C4-2B (cell line): ENCODE measurements around the gene HSFY1.
"Not testable (repeated sequence)": the region's sequence is repeated elsewhere in the genome, so short reads cannot be mapped to it uniquely, and the experiment has no call there.

ENCODE experiments used
- H3K27ac ChIP-seq: fragments of 450-650 bp; 2 replicates; pipeline ENCODE4 v1.5.1; 2017

The HSFY1 gene, protein sequence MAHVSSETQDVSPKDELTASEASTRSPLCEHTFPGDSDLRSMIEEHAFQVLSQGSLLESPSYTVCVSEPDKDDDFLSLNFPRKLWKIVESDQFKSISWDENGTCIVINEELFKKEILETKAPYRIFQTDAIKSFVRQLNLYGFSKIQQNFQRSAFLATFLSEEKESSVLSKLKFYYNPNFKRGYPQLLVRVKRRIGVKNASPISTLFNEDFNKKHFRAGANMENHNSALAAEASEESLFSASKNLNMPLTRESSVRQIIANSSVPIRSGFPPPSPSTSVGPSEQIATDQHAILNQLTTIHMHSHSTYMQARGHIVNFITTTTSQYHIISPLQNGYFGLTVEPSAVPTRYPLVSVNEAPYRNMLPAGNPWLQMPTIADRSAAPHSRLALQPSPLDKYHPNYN

DNA sequence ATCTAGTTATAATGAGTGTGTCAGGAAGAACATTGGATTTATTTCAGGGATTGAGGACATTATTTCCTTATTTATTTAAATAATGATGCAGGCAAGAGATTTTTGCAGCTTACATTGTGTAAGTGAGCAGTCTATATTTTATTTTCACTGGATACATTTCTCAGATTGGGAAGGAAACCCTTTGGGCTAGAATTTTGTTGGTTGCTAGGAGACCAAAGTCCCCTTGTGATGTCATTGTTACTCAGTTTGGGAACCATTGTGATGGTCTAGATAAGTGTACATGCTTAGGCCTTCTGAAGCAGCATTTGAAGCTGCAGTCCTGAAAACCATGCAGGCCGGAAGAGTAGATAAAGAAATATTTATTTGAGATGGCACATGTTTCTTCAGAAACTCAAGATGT, at the start of gene HSFY1:
Gene HSFY1 (plus strand): TSS at position 301 of the 400 bp plus-strand sequence. CDS start 68 bp downstream, at position 369.
- H3K27ac ChIP-seq: not testable (repeated sequence)

DNA sequence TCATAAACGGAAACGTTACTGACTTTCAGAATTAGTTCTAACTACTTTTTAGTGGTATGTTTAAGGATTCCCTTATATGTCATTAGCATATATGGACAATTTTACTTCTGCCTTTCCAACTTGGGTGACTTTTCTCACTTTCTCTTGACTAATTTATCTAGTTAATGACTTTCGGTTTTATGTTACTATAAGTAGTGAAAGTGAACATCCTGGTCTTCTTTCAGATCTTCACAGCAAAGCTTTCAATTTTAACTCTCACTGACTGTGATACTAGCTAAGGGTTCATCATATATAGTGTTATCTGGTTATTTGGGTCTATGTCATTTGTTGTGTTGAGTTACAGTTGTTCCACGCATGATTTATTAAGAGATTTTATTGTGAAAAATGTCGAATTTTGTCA, 42.3 kb upstream of the HSFY1 start:
- not testable (repeated sequence) for H3K27ac ChIP-seq

DNA sequence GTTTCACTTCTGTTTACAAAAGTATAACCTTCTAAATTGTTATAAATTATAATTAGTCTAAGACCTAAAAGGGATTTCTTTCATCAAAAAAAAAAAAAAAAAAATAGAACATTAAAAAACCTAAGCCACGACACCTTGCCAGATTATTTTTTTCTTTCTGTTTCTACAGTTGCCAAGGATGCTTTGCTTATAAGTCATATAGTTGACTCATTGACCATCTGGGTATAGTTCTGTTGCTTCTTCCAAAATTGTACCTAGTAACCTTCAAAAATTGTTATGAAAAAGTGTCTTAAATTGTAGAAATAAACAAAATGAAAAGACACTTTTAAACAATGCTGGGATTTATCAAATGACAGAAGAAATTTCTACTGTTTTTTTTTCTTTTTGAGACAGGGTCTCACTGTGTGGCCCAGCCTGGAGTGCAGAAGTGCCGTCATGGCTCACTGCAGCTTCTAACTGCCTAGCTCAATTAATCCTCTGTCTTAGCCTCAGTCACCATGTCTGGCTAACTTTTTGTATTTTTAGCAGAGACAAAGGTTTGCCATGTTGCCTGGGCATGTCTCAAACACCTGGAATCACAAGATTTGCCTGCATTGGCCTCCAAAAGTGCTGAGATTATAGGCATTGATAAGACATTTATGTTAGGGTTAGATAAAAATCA, 15.4 kb upstream of the HSFY1 start:
- H3K27ac ChIP-seq: not testable (repeated sequence)

DNA sequence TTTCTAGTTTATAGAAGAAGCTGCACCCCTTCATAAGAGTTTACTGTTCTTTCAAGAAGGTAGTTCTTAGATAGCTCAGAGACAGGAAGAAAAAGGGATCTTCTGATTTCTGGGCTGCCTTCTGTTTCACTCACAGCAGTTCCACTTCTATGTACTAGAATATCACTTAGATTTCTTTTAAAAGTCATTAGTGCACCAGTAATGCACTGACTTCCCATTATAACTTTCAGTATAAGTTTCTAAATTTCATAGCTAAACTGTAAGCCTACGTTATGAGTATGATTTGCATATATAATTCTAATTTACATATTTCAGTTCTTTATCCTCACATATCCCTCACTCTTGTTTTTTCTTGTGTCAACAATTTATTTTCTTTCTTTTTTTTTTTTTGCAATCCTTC, 7.6 kb upstream of the HSFY1 start:
- H3K27ac ChIP-seq: not testable (repeated sequence)

DNA sequence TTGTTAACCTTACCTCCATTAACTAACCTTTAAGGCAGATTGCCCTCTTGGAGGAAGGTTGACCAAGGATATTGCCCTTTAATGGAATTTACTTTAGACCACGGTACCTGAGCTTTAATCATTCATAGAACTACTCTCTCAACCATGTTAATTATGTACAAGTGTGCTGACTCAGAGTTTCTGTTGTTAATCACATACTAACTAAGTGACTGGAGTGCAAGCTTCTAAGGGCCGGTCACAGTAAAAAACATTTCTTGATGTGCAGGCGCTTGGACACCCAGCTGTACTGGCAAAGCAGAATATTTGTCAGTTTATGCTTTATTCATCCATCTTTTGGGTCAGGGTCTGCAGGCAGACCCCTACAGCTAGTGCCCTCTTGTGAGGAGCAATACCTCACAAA, 6.6 kb downstream of the HSFY1 start:
- not testable (repeated sequence) for H3K27ac ChIP-seq

DNA sequence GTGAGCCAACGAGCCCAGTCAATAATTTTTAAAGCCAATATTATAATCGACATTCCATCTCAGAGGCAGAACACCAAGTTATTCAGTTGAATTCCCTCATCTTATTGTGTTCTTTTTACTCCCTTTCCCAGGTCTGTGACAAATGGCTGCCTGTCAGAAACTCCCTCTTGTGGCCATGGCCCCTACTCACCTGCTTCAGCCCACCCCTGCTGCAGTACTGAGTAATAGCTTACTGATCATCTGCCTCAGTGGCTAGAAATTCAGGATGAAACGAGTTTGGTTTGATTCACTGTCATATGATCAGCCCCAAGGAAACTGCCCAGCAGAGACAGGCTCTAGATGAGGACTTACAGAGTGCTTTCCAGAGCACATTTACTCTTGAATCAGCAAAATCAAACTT, 19.4 kb downstream of the HSFY1 start:
- H3K27ac ChIP-seq: not testable (repeated sequence)
